Activated CD4-positive, alpha-beta T cell treated with anti-CD3 and anti-CD28 coated beads, Interleukin-2, amount 50 U/mL, for 4 hours (primary cell): Measurements from ENCODE around the gene KLK2.

Source experiments
- DNase-seq, 2 experiments: peaks; one replicate each; pipeline ENCODE4 v3.0.0-alpha.2; 2020

Gene KLK2

GRCh38 chr19:50873056-50873455, at the start of gene KLK2:
KLK2 (plus strand) TSS chr19:50873439; CDS start chr19:50873474, 35 bp downstream.
- no peak for DNase-seq

DNA sequence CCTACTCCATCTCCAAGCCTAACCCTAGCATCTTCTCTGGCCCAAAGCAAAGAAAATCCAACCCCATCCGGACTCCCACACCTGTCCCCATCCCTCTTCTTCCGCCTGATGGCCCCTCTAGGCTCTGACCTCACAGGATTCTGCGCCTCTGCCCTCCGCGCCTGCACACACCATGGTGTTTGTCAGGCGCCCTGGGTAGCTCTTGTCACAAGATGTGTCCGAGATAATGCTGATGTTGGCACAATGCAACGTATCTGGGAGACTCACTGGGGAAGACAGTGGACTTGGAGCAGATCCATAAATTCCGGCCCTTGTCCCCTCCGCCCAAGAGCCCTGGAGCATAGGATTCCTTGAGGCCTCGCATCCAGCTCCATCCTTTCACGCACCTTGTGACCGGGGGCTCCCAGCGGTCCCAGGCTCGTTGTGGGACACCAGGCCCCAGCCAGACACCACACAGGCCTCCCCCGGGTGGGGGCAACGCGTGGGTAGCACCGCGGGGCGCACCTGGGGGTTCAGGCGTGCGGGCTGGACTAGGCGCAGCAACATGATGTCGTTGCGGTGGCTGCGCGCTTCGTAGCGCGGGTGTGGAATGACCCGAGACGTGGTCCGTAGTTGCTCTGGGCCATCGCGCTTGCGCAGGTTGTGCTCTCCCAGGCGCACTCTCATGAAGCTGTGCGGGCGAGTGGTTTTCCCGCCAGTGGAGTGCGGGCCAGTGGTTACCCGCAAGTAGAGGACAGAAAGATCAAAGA, 46.6 kb upstream of the KLK2 start:
- DNase-seq: no peak

DNA sequence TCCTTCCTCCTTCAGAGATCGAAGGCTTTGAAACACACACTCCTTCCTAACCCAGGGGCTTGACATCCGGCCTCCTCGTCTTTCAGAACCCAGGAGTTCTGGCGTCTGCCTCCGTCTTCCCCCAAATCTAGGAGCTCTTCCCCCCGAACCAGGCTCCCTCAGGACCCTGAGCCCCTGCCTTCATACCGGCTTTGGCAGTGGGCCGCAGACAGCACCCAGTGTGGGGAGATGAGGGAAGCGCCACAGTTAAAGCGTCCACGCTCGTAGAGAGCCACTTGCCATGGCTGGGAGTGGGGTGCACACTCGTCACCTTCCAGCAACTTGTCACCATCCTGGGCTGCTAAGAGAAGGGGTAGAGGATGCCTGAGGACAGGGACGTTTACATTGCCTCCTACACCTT, 45.8 kb upstream of the KLK2 start:
- DNase-seq: no peak

DNA sequence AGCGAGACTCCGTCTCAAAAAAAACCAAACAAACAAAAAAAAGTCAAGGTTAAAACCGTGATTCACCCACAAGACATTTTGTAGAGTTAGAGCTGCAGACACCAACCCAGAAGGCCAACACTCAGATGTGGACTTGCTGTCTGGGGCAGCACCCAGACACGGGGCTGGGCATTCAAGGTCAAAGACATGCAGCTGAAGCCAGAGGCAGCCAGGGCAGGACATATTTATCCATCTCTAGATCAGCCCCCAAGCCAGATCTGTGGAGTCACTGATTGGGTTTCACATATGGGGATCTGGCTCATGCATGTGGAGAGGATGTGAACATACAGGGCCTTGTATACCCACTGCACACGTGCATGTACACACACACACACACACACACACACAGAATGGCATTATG, 43.4 kb upstream of the KLK2 start:
- DNase-seq: no peak

- DNase-seq: no peak
These were observed 42.8 kb upstream of the KLK2 start for GRCh38 chr19:50830266-50831025.

DNA sequence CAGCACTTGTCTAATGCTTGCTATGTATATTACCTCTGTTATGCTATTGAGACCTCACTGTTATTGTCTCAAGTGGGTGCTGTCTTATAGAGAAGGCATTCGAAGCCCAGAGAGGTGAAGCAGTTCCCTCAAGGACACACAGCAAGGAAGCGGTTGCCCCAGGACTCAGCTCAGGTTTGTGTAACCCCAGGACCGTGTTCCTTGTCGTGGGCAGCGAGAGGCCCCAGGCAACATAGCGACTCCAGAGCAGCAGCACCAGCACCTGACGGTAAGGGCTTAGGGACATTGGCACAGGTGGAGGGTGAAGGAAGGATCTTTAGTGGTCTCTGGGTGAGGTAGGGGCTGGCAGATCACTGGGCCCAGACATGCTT, 42.2 kb upstream of the KLK2 start:
- no peak for DNase-seq

DNA sequence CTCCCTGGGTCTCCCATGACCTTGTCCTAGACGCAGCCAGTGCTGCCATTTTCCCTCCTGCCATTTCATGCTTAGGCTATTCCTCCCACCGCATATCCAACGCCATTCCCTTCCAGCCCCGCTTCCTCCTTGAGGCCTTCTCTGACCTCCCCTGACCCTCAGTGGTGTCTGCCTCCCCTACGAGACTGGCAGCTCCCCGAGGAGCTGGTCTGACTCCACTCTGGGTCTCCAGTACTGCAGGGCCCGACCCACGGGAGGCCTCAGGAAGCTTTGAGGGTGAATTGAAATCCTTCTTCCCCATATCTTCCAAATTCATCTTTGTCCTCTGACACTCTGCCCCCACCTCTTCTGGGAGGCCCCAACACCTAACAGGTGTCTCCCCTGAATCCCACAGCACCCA, 40.6 kb upstream of the KLK2 start:
- no peak for DNase-seq

GRCh38 chr19:50833117-50833801, 40.0 kb upstream of the KLK2 start, which contains the start of gene KLK15:
KLK15 (minus strand) TSS chr19:50833574; CDS start chr19:50831492, 2,082 bp downstream.
- no peak for DNase-seq

GRCh38 chr19:50833802-50834167, 39.5 kb upstream of the KLK2 start:
- no peak for DNase-seq

GRCh38 chr19:50835103-50835784, 38.0 kb upstream of the KLK2 start:
- DNase-seq: no peak

DNA sequence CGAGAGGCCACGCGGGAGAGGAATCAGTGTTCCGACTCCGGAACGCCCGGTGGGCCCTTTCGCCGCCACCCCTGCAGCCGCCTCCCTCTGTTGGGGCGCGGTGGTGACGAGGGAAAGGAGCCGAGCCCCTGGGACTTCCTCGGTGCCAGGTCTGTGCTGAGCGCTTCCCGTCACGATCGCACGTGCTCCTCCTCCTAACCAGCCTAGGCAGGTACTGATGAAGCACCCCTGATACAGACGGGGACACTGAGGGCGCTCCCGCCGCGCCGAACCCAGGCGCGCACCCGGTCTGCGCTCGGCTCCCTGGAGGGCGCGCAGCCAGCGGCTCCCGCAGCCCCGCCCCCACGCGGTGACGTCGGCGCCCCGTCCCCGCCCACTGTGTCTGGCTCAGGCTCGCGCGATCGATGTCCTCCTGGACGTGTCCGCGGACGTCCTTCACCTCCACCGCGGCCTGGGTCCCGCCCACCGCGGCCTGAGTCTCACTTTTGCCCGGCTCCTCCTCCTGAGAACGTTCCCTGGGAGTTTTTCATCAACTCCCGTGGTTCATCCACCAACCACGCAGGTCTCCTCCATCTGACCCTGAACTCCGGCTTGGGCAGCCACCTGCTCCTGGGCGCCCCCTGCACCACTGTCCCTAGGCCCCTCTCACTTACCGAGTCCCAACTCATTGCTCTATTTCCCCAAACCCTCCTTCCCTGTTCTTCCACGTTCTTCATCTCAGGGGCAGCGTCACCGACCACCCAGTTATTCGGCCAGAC, 37.3 kb upstream of the KLK2 start:
- DNase-seq: peak; percentile 56

- DNase-seq: no peak
These were observed 36.6 kb upstream of the KLK2 start for GRCh38 chr19:50836543-50837195.

GRCh38 chr19:50837300-50837699, 35.9 kb upstream of the KLK2 start:
- no peak for DNase-seq

DNA sequence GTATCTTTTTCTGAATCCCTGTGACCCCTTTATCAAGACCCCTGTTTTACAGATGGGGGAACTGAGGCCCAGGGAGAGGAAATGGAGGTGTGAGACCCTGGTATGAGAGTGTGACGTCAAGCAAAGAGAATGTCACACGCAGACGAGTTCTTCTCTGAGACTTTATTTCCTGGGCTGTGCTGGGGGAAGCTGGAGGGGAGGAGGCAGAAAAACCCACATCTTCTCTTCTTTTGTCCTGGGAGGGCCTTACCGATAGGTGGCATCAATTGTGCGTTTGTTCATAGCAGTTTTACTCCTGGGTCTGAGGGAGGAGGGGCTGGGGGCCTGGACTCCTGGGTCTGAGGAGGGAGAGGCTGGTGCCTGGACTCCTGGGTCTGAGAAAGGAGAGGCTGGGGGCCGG, 35.0 kb upstream of the KLK2 start:
- no peak for DNase-seq

DNA sequence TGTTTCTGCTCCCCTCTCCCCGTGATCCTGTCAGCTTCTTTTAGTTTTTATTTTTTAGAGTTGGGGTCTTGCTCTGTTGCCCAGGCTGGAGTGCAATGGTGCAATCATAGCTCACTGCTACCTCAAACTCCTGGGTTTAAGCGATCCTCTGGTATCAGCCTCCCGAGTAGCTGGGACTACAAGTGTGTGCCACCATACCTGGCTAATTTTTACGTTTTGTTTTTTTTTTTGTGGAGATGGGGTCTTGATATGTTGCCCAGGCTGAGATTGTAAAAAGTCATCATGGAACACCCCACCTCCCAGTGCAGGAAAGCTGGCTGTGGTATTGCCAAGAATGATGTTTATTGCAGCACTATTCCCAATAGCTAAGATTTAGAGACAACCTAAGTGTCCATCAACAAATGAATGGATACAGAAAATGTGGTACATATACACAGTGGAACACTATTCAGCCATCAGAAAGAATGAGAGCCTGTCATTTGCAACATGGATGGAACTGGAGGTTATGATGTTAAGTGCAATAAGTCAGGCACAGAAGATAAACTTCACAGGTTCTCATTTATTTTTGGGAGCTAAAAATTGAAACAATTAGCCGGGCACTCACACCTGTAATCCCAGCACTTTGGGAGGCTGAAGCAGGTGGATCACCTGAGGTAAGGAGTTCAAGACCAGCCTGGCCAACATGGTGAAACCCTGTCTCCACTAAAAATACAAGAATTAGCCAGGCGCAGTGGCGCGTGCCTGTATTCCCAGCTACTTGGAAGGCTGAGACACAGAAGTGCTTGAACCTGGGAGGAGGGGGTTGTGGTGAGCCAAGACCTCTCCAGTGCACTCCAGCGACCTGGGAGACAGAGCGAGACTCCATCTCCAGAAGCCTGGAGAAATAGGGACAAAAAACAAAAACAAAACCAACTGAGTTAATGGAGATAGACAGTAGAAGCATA, 33.3 kb upstream of the KLK2 start:
- DNase-seq: no peak

DNA sequence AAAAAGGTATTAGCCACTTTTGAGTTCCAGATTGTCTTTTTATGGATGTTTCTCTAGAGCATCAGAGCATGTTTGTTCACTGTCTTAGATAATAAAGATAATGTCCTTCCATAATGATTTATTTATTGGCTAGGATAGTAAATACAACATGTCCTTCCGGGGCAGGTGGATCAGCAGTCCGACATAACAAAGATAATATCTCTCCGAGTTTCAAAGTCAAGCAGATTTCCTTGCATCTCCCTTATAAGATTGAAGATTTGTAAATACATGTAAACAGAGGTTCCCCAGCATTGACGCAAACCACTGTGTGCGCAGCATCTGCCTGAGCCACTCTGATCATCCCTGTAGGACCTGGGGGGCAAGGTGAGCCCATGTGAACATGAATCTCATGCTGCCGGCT, 31.1 kb upstream of the KLK2 start:
- DNase-seq: no peak

GRCh38 chr19:50843205-50843604, 30.0 kb upstream of the KLK2 start:
- no peak for DNase-seq

DNA sequence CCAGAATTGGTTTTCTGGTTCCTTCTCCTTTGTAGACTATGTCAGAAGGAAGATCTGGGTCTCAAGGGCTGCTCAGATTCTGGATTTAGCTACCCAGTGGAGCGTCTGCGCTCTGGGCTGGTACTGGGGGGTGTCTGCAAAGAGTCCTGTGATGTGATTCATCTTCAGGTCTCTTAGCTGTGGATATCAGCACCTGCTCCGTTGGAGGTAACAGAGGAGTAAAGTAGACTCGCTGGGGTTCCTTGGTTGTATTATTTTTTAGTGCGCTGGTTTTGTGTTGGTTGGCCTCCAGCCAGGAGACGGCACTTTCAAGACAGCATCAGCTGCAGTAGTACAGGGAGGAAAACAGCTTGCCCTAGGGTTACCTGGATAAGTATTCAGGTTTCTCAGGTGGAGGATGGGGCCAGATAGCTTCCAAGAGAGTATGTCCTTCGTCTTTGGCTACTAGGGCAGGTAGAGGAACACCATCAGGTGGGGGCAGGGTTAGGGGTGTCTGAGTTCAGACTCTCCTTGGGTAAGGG, 29.5 kb upstream of the KLK2 start:
- DNase-seq: no peak

DNA sequence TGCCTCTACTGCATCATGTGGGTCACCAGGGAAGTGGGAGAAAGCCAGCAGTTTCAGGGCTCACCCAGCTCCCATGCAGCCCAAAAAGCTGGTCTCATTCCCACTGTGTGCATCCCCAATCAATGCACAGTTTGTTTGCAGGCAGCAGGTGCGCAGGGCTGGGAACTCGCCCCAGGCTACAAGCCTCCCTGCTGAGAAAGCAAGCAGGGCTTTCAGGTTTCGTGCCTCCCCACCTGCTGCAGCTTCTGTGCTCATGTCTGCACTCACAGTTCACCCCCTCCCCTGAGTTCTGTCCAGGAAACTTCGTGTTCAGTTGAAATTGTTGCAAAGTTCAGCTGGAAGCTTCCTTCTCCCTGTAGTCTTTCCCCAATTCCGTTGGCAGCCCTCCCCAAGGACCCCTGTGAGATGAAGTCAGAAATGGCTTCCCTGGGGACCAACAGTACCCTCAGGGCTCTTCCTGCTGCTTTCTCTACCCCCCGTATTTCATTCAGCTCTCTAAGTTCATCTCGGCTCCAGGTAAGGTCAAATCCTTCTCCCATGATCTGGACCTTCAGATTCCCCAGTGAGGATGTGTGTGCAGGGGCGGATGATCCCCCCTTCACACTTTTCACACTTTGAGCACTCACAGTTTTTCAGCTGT, 28.8 kb upstream of the KLK2 start:
- DNase-seq: no peak

- no peak for DNase-seq
These were observed 22.5 kb upstream of the KLK2 start for GRCh38 chr19:50850738-50851137.
